ENCODE data around the gene EIF3K.
A peak's percentile ranks its signal among the peaks of the same experiment; 100 is the strongest.
"Not testable (repeated sequence)": the region's sequence is repeated elsewhere in the genome, so short reads cannot be mapped to it uniquely, and the experiment has no call there.

The EIF3K gene

DNA sequence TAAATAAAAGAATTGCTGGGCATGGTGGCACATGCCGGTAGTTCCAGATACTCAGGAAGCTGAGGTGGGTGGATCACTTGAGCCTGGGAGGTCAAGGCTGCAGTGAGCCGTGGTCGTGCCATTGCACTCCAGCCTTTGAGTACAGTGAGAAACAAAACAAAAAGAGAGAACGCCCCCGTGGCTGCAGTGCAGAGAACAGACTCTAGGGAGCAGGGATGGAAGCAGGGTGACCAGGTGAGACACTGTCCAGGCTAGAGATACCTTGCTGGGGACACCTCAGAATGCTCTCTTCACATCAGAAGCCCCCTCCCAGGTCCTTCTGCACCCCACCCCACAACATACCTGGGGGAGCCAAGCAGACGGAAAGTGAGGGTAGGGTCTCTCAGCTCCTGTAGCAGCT, 26.0 kb upstream of the EIF3K start:
- H3K27me3 ChIP-seq (ENCODE audit: control insufficient read depth, insufficient read depth, low read length, poor library complexity, severe bottlenecking): no peaks in the 10 kb centered on the region
- H3K4me3 ChIP-seq (ENCODE audit: insufficient read depth, low read depth, low read length): no peak overlapping the region
- WGBS, 2 experiments: 73 to 77% methylated on average over 6 of the region's 6 CpGs
- no peaks in the 10 kb centered on the region for H3K36me3 ChIP-seq (ENCODE audit: control insufficient read depth, insufficient read depth, low read length)
- H3K27ac ChIP-seq (ENCODE audit: insufficient read depth, low read depth, low read length, poor library complexity, severe bottlenecking): no peak overlapping the region
- no peaks in the 10 kb centered on the region for H3K4me1 ChIP-seq (ENCODE audit: control insufficient read depth, insufficient read depth, low read length)
- no peaks in the 10 kb centered on the region for H3K9me3 ChIP-seq (ENCODE audit: control insufficient read depth, low read length)

DNA sequence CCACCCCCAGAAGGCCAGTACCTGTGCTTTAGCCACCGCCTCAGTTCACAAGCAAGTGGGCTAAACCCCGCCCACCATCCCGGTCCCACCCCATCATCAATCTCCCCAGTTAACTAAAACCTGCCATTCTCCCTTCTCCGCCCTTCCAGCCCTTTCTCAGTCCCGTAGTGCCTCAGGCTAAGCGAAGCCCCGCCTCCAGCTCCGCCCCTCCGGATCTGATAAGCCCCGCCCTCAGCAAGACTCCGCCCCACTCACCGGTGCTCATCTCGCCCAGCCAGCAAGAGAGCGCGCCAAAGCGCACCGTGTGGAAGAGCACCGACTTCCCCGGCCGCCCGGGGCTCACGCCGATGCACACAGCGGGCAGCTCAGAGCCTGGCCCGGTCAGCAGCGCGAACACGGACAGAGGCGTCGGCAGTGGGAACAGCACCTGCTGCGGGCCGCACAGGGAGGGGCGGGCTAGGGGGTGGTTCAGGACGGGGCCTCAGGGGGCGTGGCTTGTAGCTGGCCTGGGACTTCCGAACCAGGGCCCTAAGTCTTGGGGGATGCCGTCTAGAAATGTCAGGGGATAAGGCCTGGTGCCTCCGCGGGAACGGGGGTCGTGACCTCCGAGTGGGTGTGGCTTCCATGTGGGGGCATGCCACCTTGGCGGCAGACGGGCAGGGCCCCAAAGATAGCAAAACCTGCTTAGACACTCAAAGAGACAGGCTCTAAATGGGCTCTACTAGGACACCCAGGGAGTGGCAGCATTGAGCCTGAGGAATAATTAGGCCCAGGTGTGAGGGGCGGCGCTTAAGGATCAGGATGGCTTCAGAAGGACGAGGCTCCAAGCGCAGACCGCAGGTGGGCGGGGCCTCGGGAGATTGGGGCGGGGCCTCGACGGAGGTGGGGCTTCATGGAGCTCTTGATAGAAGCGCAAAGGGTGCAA, 22.7 kb upstream of the EIF3K start:
- 3 to 5% methylated on average over 55 of the region's 55 CpGs for WGBS, 2 experiments
- H3K9me3 ChIP-seq (ENCODE audit: control insufficient read depth, low read length): no peaks in the 10 kb centered on the region
- no peaks in the 10 kb centered on the region for H3K4me1 ChIP-seq (ENCODE audit: control insufficient read depth, insufficient read depth, low read length)
- no peaks in the 10 kb centered on the region for H3K27me3 ChIP-seq (ENCODE audit: control insufficient read depth, insufficient read depth, low read length, poor library complexity, severe bottlenecking)
- H3K36me3 ChIP-seq (ENCODE audit: control insufficient read depth, insufficient read depth, low read length): no peaks in the 10 kb centered on the region
- peak overlapping the region; percentile 41 for H3K4me3 ChIP-seq (ENCODE audit: insufficient read depth, low read depth, low read length)
- H3K27ac ChIP-seq (ENCODE audit: insufficient read depth, low read depth, low read length, poor library complexity, severe bottlenecking): peak overlapping the region; percentile 11

DNA sequence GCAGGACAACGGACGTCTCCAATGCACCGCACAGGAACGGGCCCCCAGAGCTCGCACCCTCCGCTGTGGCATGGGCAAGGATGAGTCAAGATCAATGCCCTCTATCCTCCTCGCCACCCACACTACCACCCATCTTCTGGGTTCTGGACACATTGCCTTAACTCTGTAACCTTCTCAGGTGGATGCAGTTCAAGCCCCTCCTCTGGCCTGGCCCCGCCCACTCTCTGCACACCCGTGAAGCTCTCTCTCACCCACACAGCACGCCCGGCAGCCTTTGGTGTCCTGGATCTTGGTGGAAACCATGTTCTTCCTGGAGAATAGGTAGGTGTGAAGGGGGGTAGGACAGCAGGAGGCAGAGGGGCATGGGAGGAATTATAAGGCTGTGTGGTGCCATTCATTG, 21.9 kb upstream of the EIF3K start:
- H3K27me3 ChIP-seq (ENCODE audit: control insufficient read depth, insufficient read depth, low read length, poor library complexity, severe bottlenecking): no peaks in the 10 kb centered on the region
- H3K36me3 ChIP-seq (ENCODE audit: control insufficient read depth, insufficient read depth, low read length): no peaks in the 10 kb centered on the region
- H3K27ac ChIP-seq (ENCODE audit: insufficient read depth, low read depth, low read length, poor library complexity, severe bottlenecking): no peak overlapping the region
- H3K9me3 ChIP-seq (ENCODE audit: control insufficient read depth, low read length): no peaks in the 10 kb centered on the region
- WGBS, 2 experiments: 87 to 89% methylated on average over 11 of the region's 11 CpGs
- H3K4me1 ChIP-seq (ENCODE audit: control insufficient read depth, insufficient read depth, low read length): no peaks in the 10 kb centered on the region
- H3K4me3 ChIP-seq (ENCODE audit: insufficient read depth, low read depth, low read length): no peak overlapping the region

DNA sequence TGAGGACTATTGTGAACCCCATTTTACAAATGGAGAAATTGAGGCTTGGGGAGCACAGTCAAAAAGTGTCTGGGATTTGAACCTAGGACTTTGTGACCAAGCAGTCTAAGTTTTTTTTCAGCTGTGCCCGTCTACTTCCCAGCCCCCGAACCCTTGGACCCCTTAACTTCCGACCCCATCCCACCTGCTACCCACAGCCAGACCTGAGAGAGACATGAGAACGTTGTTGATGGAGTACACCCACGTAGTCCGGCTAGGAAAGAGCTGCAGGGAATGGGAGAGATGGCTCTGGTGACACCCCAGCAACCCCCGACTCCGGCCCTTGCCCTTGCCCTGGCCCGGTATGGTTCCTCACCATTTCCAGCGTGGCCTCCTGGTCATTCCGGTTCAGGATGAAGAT, 19.3 kb upstream of the EIF3K start:
- no peaks in the 10 kb centered on the region for H3K4me1 ChIP-seq (ENCODE audit: control insufficient read depth, insufficient read depth, low read length)
- H3K36me3 ChIP-seq (ENCODE audit: control insufficient read depth, insufficient read depth, low read length): no peaks in the 10 kb centered on the region
- 91 to 93% methylated on average over 11 of the region's 11 CpGs for WGBS, 2 experiments
- no peak overlapping the region for H3K27ac ChIP-seq (ENCODE audit: insufficient read depth, low read depth, low read length, poor library complexity, severe bottlenecking)
- no peak overlapping the region for H3K4me3 ChIP-seq (ENCODE audit: insufficient read depth, low read depth, low read length)
- H3K27me3 ChIP-seq (ENCODE audit: control insufficient read depth, insufficient read depth, low read length, poor library complexity, severe bottlenecking): no peaks in the 10 kb centered on the region
- H3K9me3 ChIP-seq (ENCODE audit: control insufficient read depth, low read length): no peaks in the 10 kb centered on the region

DNA sequence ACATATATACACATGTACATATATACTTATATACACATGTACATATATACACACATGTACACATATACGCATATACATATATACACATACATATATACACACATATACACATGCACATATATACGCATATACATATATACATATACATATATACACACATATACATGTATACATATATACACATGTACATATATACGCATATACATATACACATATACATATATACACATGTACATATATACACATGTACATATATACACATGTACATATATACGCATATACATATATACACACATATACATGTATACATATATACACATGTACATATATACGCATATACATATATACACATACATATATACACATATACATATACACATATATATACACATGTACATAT, 16.1 kb upstream of the EIF3K start:
- H3K27ac ChIP-seq (ENCODE audit: insufficient read depth, low read depth, low read length, poor library complexity, severe bottlenecking); H3K9me3 ChIP-seq (ENCODE audit: control insufficient read depth, low read length); H3K36me3 ChIP-seq (ENCODE audit: control insufficient read depth, insufficient read depth, low read length); H3K4me3 ChIP-seq (ENCODE audit: insufficient read depth, low read depth, low read length); H3K4me1 ChIP-seq (ENCODE audit: control insufficient read depth, insufficient read depth, low read length); H3K27me3 ChIP-seq (ENCODE audit: control insufficient read depth, insufficient read depth, low read length, poor library complexity, severe bottlenecking): not testable (repeated sequence)
- 92 to 95% methylated on average over 5 of the region's 5 CpGs for WGBS, 2 experiments

DNA sequence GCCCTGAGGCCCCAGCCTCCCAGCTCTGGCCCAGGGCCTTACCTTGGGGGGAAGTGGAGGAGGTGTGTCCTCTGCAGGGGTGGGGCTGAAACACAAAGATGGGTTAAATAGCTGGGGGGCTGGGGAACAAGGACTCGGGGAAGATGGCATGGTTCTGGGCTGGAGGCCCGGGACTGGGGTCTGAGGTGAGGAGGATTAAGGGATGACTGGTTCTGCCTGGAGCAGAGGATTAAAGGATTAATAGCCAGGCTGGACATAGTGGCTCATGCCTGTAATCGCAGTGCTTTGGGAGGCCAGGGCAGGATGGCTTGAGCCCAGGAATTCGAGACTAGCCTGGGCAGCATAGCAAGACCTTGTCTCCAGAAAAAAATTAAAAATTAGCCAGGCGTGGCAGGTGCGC, 12.9 kb upstream of the EIF3K start:
- Histone ChIP-seq H3K27ac (ENCODE audit: insufficient read depth, low read depth, low read length, poor library complexity, severe bottlenecking) (no peak overlapping the region), H3K9me3 (ENCODE audit: control insufficient read depth, low read length) (no peaks in the 10 kb centered on the region), H3K4me1 (ENCODE audit: control insufficient read depth, insufficient read depth, low read length) (no peaks in the 10 kb centered on the region), H3K36me3 (ENCODE audit: control insufficient read depth, insufficient read depth, low read length) (no peaks in the 10 kb centered on the region), H3K27me3 (ENCODE audit: control insufficient read depth, insufficient read depth, low read length, poor library complexity, severe bottlenecking) (no peaks in the 10 kb centered on the region), H3K4me3 (ENCODE audit: insufficient read depth, low read depth, low read length) (no peak overlapping the region)
- WGBS, 2 experiments: 84 to 85% methylated on average over 6 of the region's 6 CpGs

DNA sequence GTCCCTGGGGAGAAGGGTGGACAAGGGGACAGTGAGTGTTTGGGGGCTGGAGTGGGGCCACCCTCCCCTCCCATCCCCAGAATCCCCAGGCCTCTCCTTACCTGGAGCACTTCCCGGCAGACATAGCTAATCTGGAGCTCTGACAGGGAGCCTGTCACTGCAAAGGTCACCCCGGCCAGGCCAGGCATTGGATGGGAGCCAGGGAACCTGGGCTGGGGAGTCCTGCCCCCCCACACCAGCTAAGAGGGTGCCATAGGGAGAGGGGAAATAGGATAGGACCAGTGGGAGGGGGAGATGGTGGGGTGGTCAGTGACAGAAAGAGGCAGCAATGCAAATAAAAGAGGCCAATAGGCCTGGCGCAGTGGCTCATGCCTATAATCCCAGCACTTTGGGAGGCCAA, 4.7 kb upstream of the EIF3K start:
- Histone ChIP-seq H3K4me1 (ENCODE audit: control insufficient read depth, insufficient read depth, low read length) (peaks cover 6% of the 10 kb centered on the region), H3K36me3 (ENCODE audit: control insufficient read depth, insufficient read depth, low read length) (no peaks in the 10 kb centered on the region), H3K9me3 (ENCODE audit: control insufficient read depth, low read length) (no peaks in the 10 kb centered on the region), H3K27me3 (ENCODE audit: control insufficient read depth, insufficient read depth, low read length, poor library complexity, severe bottlenecking) (no peaks in the 10 kb centered on the region), H3K4me3 (ENCODE audit: insufficient read depth, low read depth, low read length) (no peak overlapping the region), H3K27ac (ENCODE audit: insufficient read depth, low read depth, low read length, poor library complexity, severe bottlenecking) (no peak overlapping the region)
- 84 to 90% methylated on average over 3 of the region's 3 CpGs for WGBS, 2 experiments

DNA sequence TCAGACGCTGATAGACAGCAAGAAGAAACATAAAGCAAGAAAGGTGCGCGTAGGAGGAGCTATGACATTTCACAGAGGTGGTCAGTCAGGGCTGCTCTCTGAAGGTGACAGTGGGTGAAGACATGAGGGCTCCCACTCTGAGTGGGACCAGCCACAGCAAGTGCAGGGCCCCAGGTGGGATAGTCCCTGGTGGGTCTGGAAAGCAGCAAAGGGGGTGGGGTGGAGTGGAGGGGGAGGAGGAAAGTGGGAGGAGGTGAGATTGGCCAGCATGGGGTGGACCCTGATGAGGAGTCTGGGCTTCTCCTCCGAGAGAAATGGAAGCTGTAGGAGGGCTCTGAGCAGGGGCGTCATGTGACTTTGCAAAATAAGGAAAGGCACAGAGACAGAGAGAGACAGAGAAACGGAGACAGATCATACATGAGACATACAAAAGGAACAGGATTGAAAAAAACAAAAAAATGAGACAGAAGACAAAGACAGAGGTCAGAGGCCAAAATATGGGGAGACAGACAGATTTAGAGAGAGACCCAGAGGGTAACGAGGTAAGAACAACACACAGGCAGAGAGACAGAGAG, 3.9 kb upstream of the EIF3K start:
- H3K27me3 ChIP-seq (ENCODE audit: control insufficient read depth, insufficient read depth, low read length, poor library complexity, severe bottlenecking): no peaks in the 10 kb centered on the region
- H3K9me3 ChIP-seq (ENCODE audit: control insufficient read depth, low read length): no peaks in the 10 kb centered on the region
- no peaks in the 10 kb centered on the region for H3K36me3 ChIP-seq (ENCODE audit: control insufficient read depth, insufficient read depth, low read length)
- H3K4me3 ChIP-seq (ENCODE audit: insufficient read depth, low read depth, low read length): no peak overlapping the region
- 79 to 85% methylated on average over 7 of the region's 7 CpGs for WGBS, 2 experiments
- no peak overlapping the region for H3K27ac ChIP-seq (ENCODE audit: insufficient read depth, low read depth, low read length, poor library complexity, severe bottlenecking)
- H3K4me1 ChIP-seq (ENCODE audit: control insufficient read depth, insufficient read depth, low read length): peaks cover 9% of the 10 kb centered on the region

DNA sequence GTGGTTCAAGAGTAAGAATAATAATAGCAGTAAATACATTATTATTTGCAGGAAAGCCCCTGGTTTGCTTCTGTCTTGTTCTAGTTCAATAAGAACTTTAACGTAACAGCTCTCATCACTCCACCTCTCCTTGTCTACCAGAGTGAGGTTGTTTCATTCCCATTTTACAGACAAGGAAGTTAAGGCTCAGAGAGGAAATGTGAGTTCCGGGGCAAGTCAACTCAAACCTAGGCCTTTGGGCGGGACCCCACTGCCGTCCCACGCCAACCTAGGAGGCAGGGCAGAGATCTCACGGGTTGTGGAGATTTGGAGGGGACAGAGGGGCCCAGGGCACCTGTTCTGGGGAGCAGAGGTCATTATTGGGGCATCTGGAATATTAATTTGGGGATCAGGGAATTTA, 2.7 kb upstream of the EIF3K start:
- WGBS, 2 experiments: 94 to 97% methylated on average over 6 of the region's 6 CpGs
- no peak overlapping the region for H3K27ac ChIP-seq (ENCODE audit: insufficient read depth, low read depth, low read length, poor library complexity, severe bottlenecking)
- no peaks in the 10 kb centered on the region for H3K27me3 ChIP-seq (ENCODE audit: control insufficient read depth, insufficient read depth, low read length, poor library complexity, severe bottlenecking)
- H3K4me3 ChIP-seq (ENCODE audit: insufficient read depth, low read depth, low read length): no peak overlapping the region
- H3K9me3 ChIP-seq (ENCODE audit: control insufficient read depth, low read length): no peaks in the 10 kb centered on the region
- peaks cover 11% of the 10 kb centered on the region for H3K4me1 ChIP-seq (ENCODE audit: control insufficient read depth, insufficient read depth, low read length)
- peaks cover 8% of the 10 kb centered on the region for H3K36me3 ChIP-seq (ENCODE audit: control insufficient read depth, insufficient read depth, low read length)

DNA sequence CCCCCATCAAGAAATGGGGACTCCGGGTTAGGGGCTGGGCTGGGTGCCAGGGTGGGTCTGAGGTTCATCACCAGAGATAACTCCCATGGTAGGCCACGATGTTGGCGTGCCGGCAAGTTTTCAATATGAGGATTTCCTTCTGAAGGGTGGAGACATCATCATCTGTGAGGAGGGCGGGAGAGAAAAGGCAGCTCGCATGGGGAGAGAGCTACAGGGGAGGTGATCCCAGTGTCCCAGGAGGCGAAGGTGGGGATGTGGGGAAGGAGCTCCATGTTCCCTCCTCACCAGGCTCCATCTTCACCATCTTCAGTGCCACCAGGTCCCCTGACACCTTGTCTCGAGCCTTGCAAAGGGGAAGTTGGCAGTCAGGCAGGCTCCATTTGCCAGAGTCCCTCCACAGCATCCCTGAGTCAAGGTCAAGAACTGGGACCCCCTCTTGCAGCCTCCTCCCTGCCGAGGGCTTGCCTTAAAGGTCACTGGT, 1.7 kb upstream of the EIF3K start:
- no peaks in the 10 kb centered on the region for H3K27me3 ChIP-seq (ENCODE audit: control insufficient read depth, insufficient read depth, low read length, poor library complexity, severe bottlenecking)
- no peak overlapping the region for H3K27ac ChIP-seq (ENCODE audit: insufficient read depth, low read depth, low read length, poor library complexity, severe bottlenecking)
- WGBS, 2 experiments: 95% methylated on average over 9 of the region's 9 CpGs
- no peak overlapping the region for H3K4me3 ChIP-seq (ENCODE audit: insufficient read depth, low read depth, low read length)
- peaks cover 11% of the 10 kb centered on the region for H3K4me1 ChIP-seq (ENCODE audit: control insufficient read depth, insufficient read depth, low read length)
- H3K9me3 ChIP-seq (ENCODE audit: control insufficient read depth, low read length): no peaks in the 10 kb centered on the region
- peaks cover 14% of the 10 kb centered on the region for H3K36me3 ChIP-seq (ENCODE audit: control insufficient read depth, insufficient read depth, low read length)

Measured in ectodermal cell (in vitro differentiated cells).